Medulla oblongata (tissue), 1 donor: ENCODE data around the gene MSLN.

ENCODE experiments used
- DNase-seq: peaks from one replicate; pipeline ENCODE4 v3.0.0-alpha.2; 2015; ENCODE audit errors: extremely low spot score

Gene MSLN

GRCh38 chr16:759110-759910 lies 1.2 kb upstream of the MSLN start:
- DNase-seq, result no peak

GRCh38 chr16:760065-760464 lies 469 bp upstream of the MSLN start:
- no peak for DNase-seq

- no peak for DNase-seq
These were observed 1.3 kb downstream of the MSLN start for GRCh38 chr16:761625-762513.

- DNase-seq, result no peak
These were observed 2.2 kb downstream of the MSLN start for GRCh38 chr16:762595-763268.

GRCh38 chr16:763369-764183 lies 3.0 kb downstream of the MSLN start:
- DNase-seq, result no peak

DNA sequence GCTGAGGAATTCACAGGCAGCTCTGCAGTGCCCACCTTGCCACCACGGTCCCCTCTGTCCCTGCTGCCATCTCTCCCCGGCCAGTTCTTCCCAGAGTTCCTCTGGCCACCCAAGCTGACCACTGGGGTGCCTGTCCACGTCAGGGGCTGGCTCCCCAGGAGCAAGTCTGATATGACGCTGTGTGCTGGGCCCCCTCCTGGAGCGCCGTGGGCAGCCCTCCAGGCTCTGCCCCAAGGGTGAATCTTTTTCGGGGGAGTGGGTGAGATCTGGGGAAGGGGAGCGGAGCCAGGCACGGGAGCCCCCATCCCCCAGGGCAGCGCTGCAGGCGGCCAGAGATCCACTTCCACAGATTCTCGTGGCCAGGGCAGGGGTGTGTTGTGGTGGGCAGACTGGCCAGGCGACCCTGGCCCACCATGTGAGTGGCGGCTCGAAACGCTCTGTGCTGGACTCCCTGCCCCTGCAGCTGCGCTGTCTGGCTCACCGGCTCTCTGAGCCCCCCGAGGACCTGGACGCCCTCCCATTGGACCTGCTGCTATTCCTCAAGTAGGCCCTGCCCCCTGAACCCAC lies 3.7 kb downstream of the MSLN start:
- no peak for DNase-seq

DNA sequence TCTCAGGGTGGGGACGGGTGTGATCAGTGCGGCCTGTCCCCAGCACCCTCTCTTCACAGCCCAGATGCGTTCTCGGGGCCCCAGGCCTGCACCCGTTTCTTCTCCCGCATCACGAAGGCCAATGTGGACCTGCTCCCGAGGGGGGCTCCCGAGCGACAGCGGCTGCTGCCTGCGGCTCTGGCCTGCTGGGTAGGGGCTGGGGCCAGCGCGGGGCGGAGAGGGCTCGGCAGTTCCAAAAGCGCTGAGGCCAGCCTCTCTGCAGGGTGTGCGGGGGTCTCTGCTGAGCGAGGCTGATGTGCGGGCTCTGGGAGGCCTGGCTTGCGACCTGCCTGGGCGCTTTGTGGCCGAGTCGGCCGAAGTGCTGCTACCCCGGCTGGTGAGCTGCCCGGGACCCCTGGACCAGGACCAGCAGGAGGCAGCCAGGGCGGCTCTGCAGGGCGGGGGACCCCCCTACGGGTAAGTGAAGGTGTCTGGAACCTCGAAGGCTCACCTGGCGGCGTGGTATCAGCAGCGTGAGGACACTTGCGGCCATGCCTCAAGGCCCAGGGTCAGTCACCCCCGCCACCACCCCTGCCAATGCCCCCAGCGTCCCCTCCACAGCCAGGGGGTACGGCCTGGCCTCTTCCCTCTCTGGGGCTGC lies 4.4 kb downstream of the MSLN start:
- DNase-seq, result no peak

DNA sequence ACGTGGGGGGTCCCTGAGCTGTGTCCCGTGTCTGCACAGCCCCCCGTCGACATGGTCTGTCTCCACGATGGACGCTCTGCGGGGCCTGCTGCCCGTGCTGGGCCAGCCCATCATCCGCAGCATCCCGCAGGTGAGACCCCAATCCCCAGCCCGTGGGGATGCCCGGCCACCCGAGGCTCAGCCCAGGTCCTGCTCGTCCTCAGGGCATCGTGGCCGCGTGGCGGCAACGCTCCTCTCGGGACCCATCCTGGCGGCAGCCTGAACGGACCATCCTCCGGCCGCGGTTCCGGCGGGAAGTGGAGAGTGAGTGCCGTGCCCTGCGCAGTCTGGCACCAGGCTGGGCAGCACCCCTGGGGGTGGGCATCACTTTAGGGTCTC lies 4.9 kb downstream of the MSLN start:
- DNase-seq, result no peak

GRCh38 chr16:766008-766819 lies 5.7 kb downstream of the MSLN start:
- no peak for DNase-seq

GRCh38 chr16:766820-767640 lies 6.5 kb downstream of the MSLN start:
- no peak for DNase-seq

GRCh38 chr16:767743-768235 lies 7.3 kb downstream of the MSLN start:
- no peak for DNase-seq

GRCh38 chr16:768428-768827 lies 7.9 kb downstream of the MSLN start:
- no peak for DNase-seq

DNA sequence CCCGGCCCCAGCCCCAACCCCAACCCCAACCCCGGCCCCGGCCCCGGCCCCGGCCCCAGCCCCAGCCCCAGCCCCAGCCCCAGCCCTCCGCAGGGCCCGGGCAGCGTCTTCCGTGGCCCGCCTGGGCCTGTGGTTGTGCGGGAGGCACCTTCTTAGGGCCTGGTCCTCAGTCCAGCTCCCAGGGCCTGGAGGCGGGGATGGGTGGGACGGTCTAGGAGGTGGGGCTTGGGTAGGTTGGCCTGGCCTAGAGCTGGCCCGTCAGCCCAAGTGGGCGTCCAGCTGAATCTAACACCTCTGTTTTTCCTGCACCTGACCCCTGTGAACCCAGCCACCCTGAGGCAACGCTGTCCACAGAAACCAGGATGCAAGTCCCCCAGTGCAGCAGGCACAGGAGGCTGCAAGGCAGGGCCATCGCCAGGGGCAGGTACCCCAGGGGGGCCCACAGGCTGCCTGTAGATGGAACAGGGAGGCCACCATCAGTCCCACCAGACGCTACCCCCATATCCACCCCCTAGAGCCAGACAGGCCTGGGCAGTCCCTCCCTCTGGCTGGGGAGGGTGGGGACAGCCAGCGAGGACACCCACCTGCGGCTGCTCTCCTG lies 8.8 kb downstream of the MSLN start:
- DNase-seq, result no peak

DNA sequence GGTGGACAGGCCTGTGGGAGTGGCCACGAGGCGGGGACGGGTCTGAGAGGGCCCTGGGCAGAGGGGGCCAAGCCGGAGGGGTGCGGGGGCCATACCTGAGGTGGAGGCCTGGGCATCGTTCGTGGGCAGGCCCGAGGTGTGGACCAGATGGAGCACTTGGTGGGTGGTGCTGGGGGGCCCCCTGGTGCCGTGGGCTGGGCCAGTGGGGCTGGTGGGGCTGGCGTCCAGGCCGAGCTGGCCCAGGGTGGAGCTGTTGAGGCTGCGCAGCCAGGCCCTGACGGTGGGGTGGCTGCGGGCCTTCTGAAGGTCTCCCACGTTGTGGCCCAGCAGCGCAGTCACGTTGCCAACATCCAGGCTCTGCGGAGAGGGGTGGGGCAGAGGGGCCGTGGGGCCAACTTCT lies 9.4 kb downstream of the MSLN start:
- no peak for DNase-seq

DNA sequence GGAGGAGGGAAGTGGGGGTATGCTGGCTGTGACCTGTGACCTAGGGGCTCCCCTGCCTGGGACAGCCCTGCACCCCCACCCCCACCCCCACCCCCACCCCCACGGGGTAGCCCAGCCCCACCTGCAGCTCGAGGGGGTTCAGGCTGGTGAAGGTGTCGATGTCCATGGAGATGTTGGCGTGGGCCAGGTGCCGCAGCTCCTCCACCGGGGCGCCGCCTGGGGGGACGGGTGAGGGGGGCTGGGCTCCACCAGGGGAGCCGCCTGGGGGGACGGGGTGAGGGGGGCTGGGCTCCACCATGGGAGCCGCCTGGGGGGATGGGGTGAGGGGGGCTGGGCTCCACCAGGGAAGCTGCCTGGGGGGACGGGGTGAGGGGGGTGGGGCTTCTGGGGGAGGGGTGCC lies 9.9 kb downstream of the MSLN start:
- no peak for DNase-seq

DNA sequence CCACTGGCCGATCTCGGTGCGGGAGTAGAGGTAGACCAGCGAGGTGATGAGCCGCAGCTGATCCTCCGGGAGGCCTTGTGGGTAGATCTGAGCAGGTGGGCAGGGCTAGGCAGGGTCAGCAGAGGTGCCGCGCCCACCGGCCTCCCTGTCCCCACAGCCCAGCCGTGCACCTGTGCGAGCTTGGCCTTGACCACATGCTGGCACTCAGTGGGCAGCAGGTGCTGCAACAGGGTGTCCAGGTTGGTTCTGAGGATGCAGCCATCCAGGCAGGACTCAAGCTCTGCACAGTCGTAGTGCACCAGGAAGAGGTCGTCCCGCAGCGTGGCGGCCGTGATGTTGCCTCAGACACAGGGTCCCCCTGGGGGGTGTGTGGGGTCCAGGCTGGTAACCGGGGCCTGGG lies 12.4 kb downstream of the MSLN start:
- DNase-seq, result no peak

DNA sequence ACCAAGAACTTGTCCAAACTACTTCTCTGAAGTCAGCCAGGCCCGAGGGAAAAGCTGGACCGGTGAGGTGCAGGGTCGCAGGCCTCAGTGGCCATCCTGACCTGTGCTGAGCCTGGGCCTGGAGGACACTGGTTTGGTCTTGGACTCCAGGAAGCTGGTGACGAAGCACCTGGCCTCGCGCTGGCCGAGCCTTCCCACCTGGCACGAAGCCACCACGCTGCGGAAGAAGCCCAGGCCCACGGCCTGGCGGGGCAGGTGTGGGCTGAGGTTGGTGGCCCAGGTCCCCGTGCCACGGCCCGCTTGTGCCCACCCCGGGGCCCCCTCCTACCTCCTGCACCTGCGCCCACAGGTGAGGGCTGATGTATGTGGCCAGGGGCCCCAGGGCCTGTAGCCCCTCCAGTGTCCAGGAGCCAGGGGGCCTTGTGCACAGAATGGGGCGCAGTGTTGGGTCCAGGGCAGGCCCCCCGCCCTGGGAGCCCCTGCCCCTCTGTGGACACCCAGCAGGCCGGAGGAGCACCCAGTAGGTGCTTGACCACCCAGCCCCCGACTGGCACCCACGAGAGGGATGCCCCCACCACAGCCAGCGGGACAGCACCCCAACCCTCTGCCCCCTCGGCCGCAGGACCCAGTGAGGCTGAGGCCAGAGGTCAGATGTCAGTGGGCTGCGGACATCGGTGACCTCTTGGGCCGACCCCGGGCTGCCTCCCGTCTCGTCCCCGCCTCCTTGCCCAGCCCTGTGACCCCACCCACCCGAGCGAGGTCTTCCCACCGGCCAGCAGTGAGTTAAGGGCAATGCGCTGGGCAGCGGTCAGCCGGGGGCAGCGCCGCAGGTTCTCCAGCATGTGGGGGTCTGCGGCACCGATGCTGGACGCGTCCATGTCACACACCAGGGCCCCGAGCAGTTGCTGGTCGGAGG lies 13.8 kb downstream of the MSLN start:
- no peak for DNase-seq
